OCI-LY1 (cell line): ENCODE data around the gene CBR4.

Experiments
- H2AFZ ChIP-seq: fragments of 200-600 bp; sonication (generic), shearing (Covaris generic); 2 replicates; pipeline ENCODE4 v1.6.0; 2014; ENCODE audit warnings: antibody characterized with exemption, mild to moderate bottlenecking, low read length
- H3F3A ChIP-seq: fragments of 200-600 bp; sonication (generic), shearing (Covaris generic); 2 replicates; pipeline ENCODE4 v1.6.0; 2014; ENCODE audit warnings: mild to moderate bottlenecking, antibody characterized with exemption, low read length, moderate library complexity; ENCODE audit not compliant: insufficient read depth
- H3K27ac ChIP-seq: fragments of 200-600 bp; sonication (generic); 2 replicates; pipeline ENCODE4 v1.5.1; 2014; ENCODE audit warnings: low read length, mixed run types, mild to moderate bottlenecking, low read depth; ENCODE audit not compliant: poor library complexity, severe bottlenecking
- H3K27me3 ChIP-seq: fragments of 200-600 bp; sonication (generic); 2 replicates; pipeline ENCODE4 v1.6.0; 2014; ENCODE audit warnings: antibody characterized with exemption, mild to moderate bottlenecking, low read length, moderate library complexity; ENCODE audit not compliant: insufficient read depth
- H3K36me3 ChIP-seq: fragments of 200-600 bp; sonication (generic); 2 replicates; pipeline ENCODE4 v1.6.1; 2014; ENCODE audit warnings: mild to moderate bottlenecking, antibody characterized with exemption, low read length, moderate library complexity, mixed read lengths; ENCODE audit not compliant: insufficient read depth
- H3K4me1 ChIP-seq: fragments of 200-600 bp; sonication (generic); 2 replicates; pipeline ENCODE4 v1.5.1; 2014; ENCODE audit warnings: mild to moderate bottlenecking, low read length, moderate library complexity; ENCODE audit not compliant: insufficient read depth, severe bottlenecking
- H3K4me2 ChIP-seq: fragments of 200-600 bp; sonication (generic), shearing (Covaris generic); 2 replicates; pipeline ENCODE4 v1.6.1; 2014; ENCODE audit warnings: low read length
- H3K4me3 ChIP-seq: fragments of 200-600 bp; sonication (generic); 2 replicates; pipeline ENCODE4 v1.5.1; 2014; ENCODE audit warnings: low read length, low read depth, mild to moderate bottlenecking, mixed read lengths; ENCODE audit not compliant: poor library complexity, severe bottlenecking
- H3K79me2 ChIP-seq: fragments of 200-600 bp; shearing (Covaris generic); 2 replicates; pipeline ENCODE4 v1.6.1; 2016; ENCODE audit warnings: mixed run types, low read length, mixed read lengths; ENCODE audit not compliant: insufficient read depth
- H3K9ac ChIP-seq: fragments of 200-600 bp; sonication (generic), shearing (Covaris generic); 2 replicates; pipeline ENCODE4 v1.6.1; 2014; ENCODE audit warnings: mild to moderate bottlenecking, low read length, mixed read lengths
- H3K9me2 ChIP-seq: fragments of 200-600 bp; sonication (generic), shearing (Covaris generic); 2 replicates; pipeline ENCODE4 v1.6.1; 2014; ENCODE audit warnings: low read depth, mild to moderate bottlenecking, low read length, mixed read lengths
- H3K9me3 ChIP-seq: fragments of 200-600 bp; shearing (Covaris generic); 2 replicates; pipeline ENCODE4 v1.6.1; 2014; ENCODE audit warnings: low read length, mixed read lengths
- H4K20me1 ChIP-seq: fragments of 200-600 bp; sonication (generic), shearing (Covaris generic); 2 replicates; pipeline ENCODE4 v1.6.0; 2016; ENCODE audit warnings: mild to moderate bottlenecking, low read length; ENCODE audit not compliant: insufficient read depth
- CTCF ChIP-seq: fragments of 200-600 bp; sonication (generic), shearing (Covaris generic); IDR thresholded peaks from 2 replicates; pipeline ENCODE4 v1.5.1; 2017; ENCODE audit warnings: mild to moderate bottlenecking, antibody characterized with exemption, low read length, moderate library complexity, mixed read lengths
- EZH2 ChIP-seq: fragments of 200-600 bp; sonication (generic), shearing (Covaris generic); IDR thresholded peaks from 2 replicates; pipeline ENCODE4 v1.8.0; 2017; ENCODE audit warnings: borderline replicate concordance, mixed run types, mild to moderate bottlenecking, antibody characterized with exemption, low read length, moderate library complexity, mixed read lengths

The CBR4 gene

GRCh38 chr4:169005453-169006099, 4.5 kb downstream of the CBR4 start:
- Histone ChIP-seq H3K36me3 (peaks cover 56% of the 10 kb centered on the region), H3F3A (no peaks in the 10 kb centered on the region), H3K79me2 (peaks cover 17% of the 10 kb centered on the region), H2AFZ (no peak overlapping the region), H3K4me2 (no peak overlapping the region), H3K27ac (no peak overlapping the region), H3K4me1 (peaks cover 29% of the 10 kb centered on the region), H3K4me3 (no peak overlapping the region), H4K20me1 (no peaks in the 10 kb centered on the region), H3K9me2 (no peaks in the 10 kb centered on the region), H3K27me3 (no peaks in the 10 kb centered on the region), H3K9me3 (no peaks in the 10 kb centered on the region), H3K9ac (no peak overlapping the region)
- no peak for TF ChIP-seq EZH2
- TF ChIP-seq CTCF, result peak; percentile 49; the same call in 1 of the 2 replicates

GRCh38 chr4:169000315-169000714, 9.7 kb downstream of the CBR4 start:
- Histone ChIP-seq H3F3A (no peaks in the 10 kb centered on the region), H3K79me2 (no peaks in the 10 kb centered on the region), H3K9me3 (no peaks in the 10 kb centered on the region), H3K9ac (no peak overlapping the region), H3K36me3 (peaks cover 81% of the 10 kb centered on the region), H4K20me1 (no peaks in the 10 kb centered on the region), H3K4me1 (no peaks in the 10 kb centered on the region), H3K4me3 (no peak overlapping the region), H3K27ac (no peak overlapping the region), H3K4me2 (no peak overlapping the region), H3K27me3 (no peaks in the 10 kb centered on the region), H2AFZ (no peak overlapping the region), H3K9me2 (no peaks in the 10 kb centered on the region)
- TF ChIP-seq EZH2 (no peak), CTCF (no peak)

- H3K4me3 ChIP-seq, result no peak overlapping the region
- H3K36me3 ChIP-seq, result peaks cover 79% of the 10 kb centered on the region
These were observed 10.2 kb downstream of the CBR4 start for GRCh38 chr4:168999809-169000208.

More at GRCh38 chr4:168999809-169000208, 10.2 kb downstream of the CBR4 start:
- H3K9ac ChIP-seq, result no peak overlapping the region
- no peak overlapping the region for H2AFZ ChIP-seq
- H4K20me1 ChIP-seq, result no peaks in the 10 kb centered on the region
- no peaks in the 10 kb centered on the region for H3F3A ChIP-seq
- no peaks in the 10 kb centered on the region for H3K9me3 ChIP-seq
- no peaks in the 10 kb centered on the region for H3K27me3 ChIP-seq
- no peaks in the 10 kb centered on the region for H3K4me1 ChIP-seq
- H3K9me2 ChIP-seq, result no peaks in the 10 kb centered on the region
- no peak overlapping the region for H3K4me2 ChIP-seq
- H3K27ac ChIP-seq, result no peak overlapping the region
- H3K79me2 ChIP-seq, result no peaks in the 10 kb centered on the region
- TF ChIP-seq CTCF (no peak), EZH2 (no peak)
